ENCODE measurements around the gene NLRP7.
"Not testable (repeated sequence)": the region's sequence is repeated elsewhere in the genome, so short reads cannot be mapped to it uniquely, and the experiment has no call there.

NLRP7 gene

GRCh38 chr19:54905421-54905802 is 41.9 kb downstream of the NLRP7 start:
- no peak overlapping the region for H4K91ac ChIP-seq (ENCODE audit: low read length)
- H3K4me1 ChIP-seq (ENCODE audit: control insufficient read depth, insufficient read depth, low read depth, low read length), result no peaks in the 10 kb centered on the region
- H2AFZ ChIP-seq (ENCODE audit: low read depth, low read length), result no peak overlapping the region
- H2BK15ac ChIP-seq (ENCODE audit: low read depth, poor library complexity, severe bottlenecking), result no peak overlapping the region
- H4K8ac ChIP-seq (ENCODE audit: low read length), result no peak overlapping the region
- H3K9me3 ChIP-seq (ENCODE audit: control insufficient read depth, low read length), result no peaks in the 10 kb centered on the region
- no peak overlapping the region for H3K4me2 ChIP-seq (ENCODE audit: low read length, poor library complexity, severe bottlenecking)
- H3K27me3 ChIP-seq (ENCODE audit: control insufficient read depth in 1 of 2, insufficient read depth in 1 of 2, low read length in 2 of 2), result no peaks in the 10 kb centered on the region
- no peak overlapping the region for H3K27ac ChIP-seq (ENCODE audit: low read length, poor library complexity, severe bottlenecking)
- no peak overlapping the region for H2BK120ac ChIP-seq (ENCODE audit: low read depth, low read length)
- H3K4me3 ChIP-seq (ENCODE audit: insufficient read depth in 1 of 2, low read depth in 1 of 2, low read length in 2 of 2), result no peak overlapping the region
- no peaks in the 10 kb centered on the region for H3K79me1 ChIP-seq (replicated peaks; ENCODE audit: low read length, poor library complexity, severe bottlenecking)
- H3K14ac ChIP-seq (ENCODE audit: low read length in 2 of 2), result no peak overlapping the region
- 76% methylated on average over 3 of the region's 5 CpGs for WGBS
- H2AK5ac ChIP-seq (ENCODE audit: low read length, severe bottlenecking), result no peak overlapping the region
- H2BK5ac ChIP-seq (ENCODE audit: low read depth, low read length, poor library complexity, severe bottlenecking), result no peak overlapping the region
- no peak overlapping the region for H3K4ac ChIP-seq (ENCODE audit: low read depth in 1 of 2, low read length in 2 of 2)
- no peak overlapping the region for H3K18ac ChIP-seq (ENCODE audit: low read depth in 1 of 2, low read length in 2 of 2)
- H3K23ac ChIP-seq (ENCODE audit: low read length in 2 of 2), result no peak overlapping the region
- no peak overlapping the region for H2BK12ac ChIP-seq (ENCODE audit: low read length in 2 of 2)
- H3K36me3 ChIP-seq (ENCODE audit: control insufficient read depth in 1 of 2, insufficient read depth in 2 of 2, low read depth in 1 of 2, low read length in 2 of 2), result no peaks in the 10 kb centered on the region
- no peak overlapping the region for H3K9ac ChIP-seq (ENCODE audit: low read length)
- no peak for DNase-seq

- H3K4me2 ChIP-seq (ENCODE audit: low read length, poor library complexity, severe bottlenecking); H3K9ac ChIP-seq (ENCODE audit: low read length); H2AFZ ChIP-seq (ENCODE audit: low read depth, low read length); DNase-seq; H2BK120ac ChIP-seq (ENCODE audit: low read depth, low read length); H4K8ac ChIP-seq (ENCODE audit: low read length); H3K9me3 ChIP-seq (ENCODE audit: control insufficient read depth, low read length); H2BK12ac ChIP-seq (ENCODE audit: low read length in 2 of 2); H3K4me3 ChIP-seq (ENCODE audit: insufficient read depth in 1 of 2, low read depth in 1 of 2, low read length in 2 of 2); H3K18ac ChIP-seq (ENCODE audit: low read depth in 1 of 2, low read length in 2 of 2); H3K79me1 ChIP-seq (replicated peaks; ENCODE audit: low read length, poor library complexity, severe bottlenecking); H2BK15ac ChIP-seq (ENCODE audit: low read depth, poor library complexity, severe bottlenecking); H3K27me3 ChIP-seq (ENCODE audit: control insufficient read depth in 1 of 2, insufficient read depth in 1 of 2, low read length in 2 of 2); H3K4ac ChIP-seq (ENCODE audit: low read depth in 1 of 2, low read length in 2 of 2); H3K14ac ChIP-seq (ENCODE audit: low read length in 2 of 2); H3K36me3 ChIP-seq (ENCODE audit: control insufficient read depth in 1 of 2, insufficient read depth in 2 of 2, low read depth in 1 of 2, low read length in 2 of 2); H2AK5ac ChIP-seq (ENCODE audit: low read length, severe bottlenecking); H3K23ac ChIP-seq (ENCODE audit: low read length in 2 of 2); H3K27ac ChIP-seq (ENCODE audit: low read length, poor library complexity, severe bottlenecking); H4K91ac ChIP-seq (ENCODE audit: low read length); H3K4me1 ChIP-seq (ENCODE audit: control insufficient read depth, insufficient read depth, low read depth, low read length); H2BK5ac ChIP-seq (ENCODE audit: low read depth, low read length, poor library complexity, severe bottlenecking): not testable (repeated sequence)
- WGBS, result 80% methylated on average over 1 of the region's 4 CpGs
These were observed 43.1 kb downstream of the NLRP7 start for GRCh38 chr19:54904261-54904660.

GRCh38 chr19:54903303-54903702 is 44.0 kb downstream of the NLRP7 start:
- H2BK15ac ChIP-seq (ENCODE audit: low read depth, poor library complexity, severe bottlenecking), result no peak overlapping the region
- H3K14ac ChIP-seq (ENCODE audit: low read length in 2 of 2), result no peak overlapping the region
- no peak overlapping the region for H3K4me3 ChIP-seq (ENCODE audit: insufficient read depth in 1 of 2, low read depth in 1 of 2, low read length in 2 of 2)
- no peaks in the 10 kb centered on the region for H3K4me1 ChIP-seq (ENCODE audit: control insufficient read depth, insufficient read depth, low read depth, low read length)
- H2BK12ac ChIP-seq (ENCODE audit: low read length in 2 of 2), result no peak overlapping the region
- no peaks in the 10 kb centered on the region for H3K79me1 ChIP-seq (replicated peaks; ENCODE audit: low read length, poor library complexity, severe bottlenecking)
- no peak overlapping the region for H2BK120ac ChIP-seq (ENCODE audit: low read depth, low read length)
- no peak overlapping the region for H4K91ac ChIP-seq (ENCODE audit: low read length)
- no peak overlapping the region for H3K4me2 ChIP-seq (ENCODE audit: low read length, poor library complexity, severe bottlenecking)
- no peak overlapping the region for H3K27ac ChIP-seq (ENCODE audit: low read length, poor library complexity, severe bottlenecking)
- no peak overlapping the region for H3K4ac ChIP-seq (ENCODE audit: low read depth in 1 of 2, low read length in 2 of 2)
- H3K27me3 ChIP-seq (ENCODE audit: control insufficient read depth in 1 of 2, insufficient read depth in 1 of 2, low read length in 2 of 2), result no peaks in the 10 kb centered on the region
- no peaks in the 10 kb centered on the region for H3K36me3 ChIP-seq (ENCODE audit: control insufficient read depth in 1 of 2, insufficient read depth in 2 of 2, low read depth in 1 of 2, low read length in 2 of 2)
- no peaks in the 10 kb centered on the region for H3K9me3 ChIP-seq (ENCODE audit: control insufficient read depth, low read length)
- H2AK5ac ChIP-seq (ENCODE audit: low read length, severe bottlenecking), result no peak overlapping the region
- no peak overlapping the region for H2BK5ac ChIP-seq (ENCODE audit: low read depth, low read length, poor library complexity, severe bottlenecking)
- H2AFZ ChIP-seq (ENCODE audit: low read depth, low read length), result no peak overlapping the region
- H4K8ac ChIP-seq (ENCODE audit: low read length), result no peak overlapping the region
- H3K23ac ChIP-seq (ENCODE audit: low read length in 2 of 2), result no peak overlapping the region
- WGBS, result 89% methylated on average over 5 of the region's 6 CpGs
- no peak overlapping the region for H3K9ac ChIP-seq (ENCODE audit: low read length)
- no peak overlapping the region for H3K18ac ChIP-seq (ENCODE audit: low read depth in 1 of 2, low read length in 2 of 2)
- DNase-seq, result no peak

GRCh38 chr19:54902061-54902460 is 45.3 kb downstream of the NLRP7 start:
- WGBS, result 73% methylated on average over 3 of the region's 3 CpGs
- Histone ChIP-seq H2BK5ac (ENCODE audit: low read depth, low read length, poor library complexity, severe bottlenecking) (no peak overlapping the region), H2AFZ (ENCODE audit: low read depth, low read length) (no peak overlapping the region), H2AK5ac (ENCODE audit: low read length, severe bottlenecking) (no peak overlapping the region), H3K9me3 (ENCODE audit: control insufficient read depth, low read length) (no peaks in the 10 kb centered on the region), H4K8ac (ENCODE audit: low read length) (no peak overlapping the region), H3K9ac (ENCODE audit: low read length) (no peak overlapping the region), H3K4ac (ENCODE audit: low read depth in 1 of 2, low read length in 2 of 2) (no peak overlapping the region), H2BK15ac (ENCODE audit: low read depth, poor library complexity, severe bottlenecking) (no peak overlapping the region), H3K14ac (ENCODE audit: low read length in 2 of 2) (no peak overlapping the region), H3K23ac (ENCODE audit: low read length in 2 of 2) (no peak overlapping the region), H3K4me1 (ENCODE audit: control insufficient read depth, insufficient read depth, low read depth, low read length) (no peaks in the 10 kb centered on the region), H3K27ac (ENCODE audit: low read length, poor library complexity, severe bottlenecking) (no peak overlapping the region), H4K91ac (ENCODE audit: low read length) (no peak overlapping the region), H3K36me3 (ENCODE audit: control insufficient read depth in 1 of 2, insufficient read depth in 2 of 2, low read depth in 1 of 2, low read length in 2 of 2) (no peaks in the 10 kb centered on the region), H2BK120ac (ENCODE audit: low read depth, low read length) (no peak overlapping the region), H3K4me3 (ENCODE audit: insufficient read depth in 1 of 2, low read depth in 1 of 2, low read length in 2 of 2) (no peak overlapping the region), H2BK12ac (ENCODE audit: low read length in 2 of 2) (no peak overlapping the region), H3K79me1 (replicated peaks; ENCODE audit: low read length, poor library complexity, severe bottlenecking) (no peaks in the 10 kb centered on the region), H3K4me2 (ENCODE audit: low read length, poor library complexity, severe bottlenecking) (no peak overlapping the region), H3K27me3 (ENCODE audit: control insufficient read depth in 1 of 2, insufficient read depth in 1 of 2, low read length in 2 of 2) (no peaks in the 10 kb centered on the region), H3K18ac (ENCODE audit: low read depth in 1 of 2, low read length in 2 of 2) (no peak overlapping the region)
- DNase-seq, result no peak
